ENCODE results near the gene AK4. TPM values are rescaled to one million over a fixed set of nuclear protein-coding genes. Genes with fewer than 3 reads are reported as not detected.

AK4 gene
- total and polyA plus RNA-seq, 2 of the 8 experiments (the other 6 are each of a cell fraction or from before 2014, with no cell fraction given): 64.5 to 175 TPM

GRCh38 chr1:65229754-65230339 lies 81.8 kb downstream of the AK4 start:
- no peaks in the 10 kb centered on the region for H3K9me3 ChIP-seq (ENCODE audit: insufficient read depth in 2 of 2, low read depth in 1 of 2, low read length in 1 of 2)
- no peak overlapping the region for H3K4me2 ChIP-seq (ENCODE audit: insufficient read depth in 1 of 2, low read depth in 2 of 2, low read length in 2 of 2)
- CTCF ChIA-PET (ENCODE audit: partially characterized antibody): interaction anchor here (0.6 to 2.9 kb wide), 10 partner anchors 9 to 1273 kb away, joined by 3 to 11 read pairs (median 4); no protein-coding TSS in a partner anchor

More at GRCh38 chr1:65229754-65230339, 81.8 kb downstream of the AK4 start:
- peaks cover 0 to 3% (median under 1%) of the 10 kb centered on the region in 4 experiments; a peak in 1 of 8 replicates for H3K36me3 ChIP-seq (ENCODE audit: control insufficient read depth in 2 of 4, insufficient read depth in 4 of 4, low read length in 3 of 4)
- no peak overlapping the region for H3K9ac ChIP-seq (replicated peaks in 1 of 4; ENCODE audit: extremely low read depth in 1 of 4, low read depth in 3 of 4, low read length in 3 of 4)
- POLR2A ChIA-PET (ENCODE audit: partially characterized antibody): interaction anchor here (1.0 to 1.2 kb wide), 2 partner anchors 23 to 81 kb away, joined by 3 read pairs; no protein-coding TSS in a partner anchor
- no peak for DNase-seq (ENCODE audit: low read depth in 1 of 2, low spot score in 2 of 2)
- no peak overlapping the region for H2BK5ac ChIP-seq (ENCODE audit: low read depth, low read length)
- H3K18ac ChIP-seq (ENCODE audit: extremely low read depth, low read length): no peak overlapping the region
- no peak overlapping the region for H4K91ac ChIP-seq (replicated peaks; ENCODE audit: insufficient read length, low read length)
- H3K27me3 ChIP-seq (replicated peaks in 1 of 4; ENCODE audit: control insufficient read depth in 3 of 4, extremely low read depth in 1 of 4, insufficient read depth in 3 of 4, low read length in 3 of 4): peaks cover 0 to 2% (median 0%) of the 10 kb centered on the region in 4 experiments; a peak in 1 of 7 replicates
- no peak overlapping the region for H3K14ac ChIP-seq (ENCODE audit: insufficient read length)
- H3K23ac ChIP-seq (ENCODE audit: insufficient read length): no peak overlapping the region
- H2BK120ac ChIP-seq (replicated peaks; ENCODE audit: low read depth, low read length): no peak overlapping the region
- no peak overlapping the region for H2AK5ac ChIP-seq (ENCODE audit: low read depth, low read length)
- H4K5ac ChIP-seq (ENCODE audit: insufficient read length, low read depth, low read length): no peak overlapping the region
- H4K8ac ChIP-seq (ENCODE audit: extremely low read depth, insufficient read depth, low read length): no peak overlapping the region
- H3K4me1 ChIP-seq (replicated peaks in 1 of 4; ENCODE audit: control insufficient read depth in 3 of 4, insufficient read depth in 4 of 4, low read length in 3 of 4): no peaks in the 10 kb centered on the region
- no peak overlapping the region for H3K56ac ChIP-seq (replicated peaks; ENCODE audit: insufficient read length, low read depth, low read length)
- TF ChIP-seq, protein P1, sequence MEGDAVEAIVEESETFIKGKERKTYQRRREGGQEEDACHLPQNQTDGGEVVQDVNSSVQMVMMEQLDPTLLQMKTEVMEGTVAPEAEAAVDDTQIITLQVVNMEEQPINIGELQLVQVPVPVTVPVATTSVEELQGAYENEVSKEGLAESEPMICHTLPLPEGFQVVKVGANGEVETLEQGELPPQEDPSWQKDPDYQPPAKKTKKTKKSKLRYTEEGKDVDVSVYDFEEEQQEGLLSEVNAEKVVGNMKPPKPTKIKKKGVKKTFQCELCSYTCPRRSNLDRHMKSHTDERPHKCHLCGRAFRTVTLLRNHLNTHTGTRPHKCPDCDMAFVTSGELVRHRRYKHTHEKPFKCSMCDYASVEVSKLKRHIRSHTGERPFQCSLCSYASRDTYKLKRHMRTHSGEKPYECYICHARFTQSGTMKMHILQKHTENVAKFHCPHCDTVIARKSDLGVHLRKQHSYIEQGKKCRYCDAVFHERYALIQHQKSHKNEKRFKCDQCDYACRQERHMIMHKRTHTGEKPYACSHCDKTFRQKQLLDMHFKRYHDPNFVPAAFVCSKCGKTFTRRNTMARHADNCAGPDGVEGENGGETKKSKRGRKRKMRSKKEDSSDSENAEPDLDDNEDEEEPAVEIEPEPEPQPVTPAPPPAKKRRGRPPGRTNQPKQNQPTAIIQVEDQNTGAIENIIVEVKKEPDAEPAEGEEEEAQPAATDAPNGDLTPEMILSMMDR (IDR thresholded peaks at IDR 0.05; ENCODE audit: control extremely low read depth in 1 of 3, insufficient read depth in 1 of 3, low read depth in 1 of 3, low read length in 3 of 3): peak in 1 of 3 experiments; percentile 17; a peak in 1 of 4 replicates
- TF ChIP-seq RAD21 (IDR thresholded peaks at IDR 0.05 in 1 of 2, conservative IDR thresholded peaks at IDR 0.05 in 1 of 2; ENCODE audit: low read depth in 2 of 2, low read length in 2 of 2) (peak; percentile 10 to 35; a peak in 3 of 4 replicates), FOSL1 (IDR thresholded peaks at IDR 0.05; ENCODE audit: insufficient read depth, low read depth, low read length) (no peak)
- no peak overlapping the region for H2AFZ ChIP-seq (ENCODE audit: low read length)
- H3K27ac ChIP-seq (ENCODE audit: low read depth, low read length): no peak overlapping the region
- H2BK15ac ChIP-seq (ENCODE audit: low read length): no peak overlapping the region
- H3K4ac ChIP-seq (replicated peaks; ENCODE audit: insufficient read length, low read depth, low read length): no peak overlapping the region
- WGBS, 2 experiments (ENCODE audit: extremely low coverage in 1 of 2, insufficient coverage in 1 of 2, insufficient read length in 1 of 2, insufficient replicate concordance in 2 of 2, low coverage in 1 of 2, low lambda C conversion rate in 2 of 2, missing lambda C conversion rate in 1 of 2): 87% methylated on average over 5 of the region's 5 CpGs; no CpG with 5 or more reads in 1 of the 2 experiments
- H3K23me2 ChIP-seq (ENCODE audit: low read depth, low read length): no peaks in the 10 kb centered on the region
- no peaks in the 10 kb centered on the region for H4K20me1 ChIP-seq (replicated peaks in 1 of 2; ENCODE audit: control insufficient read depth in 1 of 2, insufficient read depth in 2 of 2, low read length in 2 of 2)
- no peak for FAIRE-seq
- H3K79me2 ChIP-seq (ENCODE audit: control insufficient read depth in 1 of 2, insufficient read depth in 2 of 2, low read length in 2 of 2): no peaks in the 10 kb centered on the region
- no peak overlapping the region for H3K4me3 ChIP-seq (ENCODE audit: extremely low read depth in 1 of 4, insufficient read depth in 2 of 4, low read depth in 3 of 4, low read length in 4 of 4)
- peaks cover 2% of the 10 kb centered on the region; the same call in 1 of the 2 replicates for H3K79me1 ChIP-seq (ENCODE audit: low read depth, low read length)
- no peak overlapping the region for H2BK20ac ChIP-seq (ENCODE audit: low read length)
- no peak overlapping the region for H2BK12ac ChIP-seq (ENCODE audit: low read depth, low read length)

Data from H1 (cell line).